ENCODE data around the gene RTRAF.

Gene RTRAF

DNA sequence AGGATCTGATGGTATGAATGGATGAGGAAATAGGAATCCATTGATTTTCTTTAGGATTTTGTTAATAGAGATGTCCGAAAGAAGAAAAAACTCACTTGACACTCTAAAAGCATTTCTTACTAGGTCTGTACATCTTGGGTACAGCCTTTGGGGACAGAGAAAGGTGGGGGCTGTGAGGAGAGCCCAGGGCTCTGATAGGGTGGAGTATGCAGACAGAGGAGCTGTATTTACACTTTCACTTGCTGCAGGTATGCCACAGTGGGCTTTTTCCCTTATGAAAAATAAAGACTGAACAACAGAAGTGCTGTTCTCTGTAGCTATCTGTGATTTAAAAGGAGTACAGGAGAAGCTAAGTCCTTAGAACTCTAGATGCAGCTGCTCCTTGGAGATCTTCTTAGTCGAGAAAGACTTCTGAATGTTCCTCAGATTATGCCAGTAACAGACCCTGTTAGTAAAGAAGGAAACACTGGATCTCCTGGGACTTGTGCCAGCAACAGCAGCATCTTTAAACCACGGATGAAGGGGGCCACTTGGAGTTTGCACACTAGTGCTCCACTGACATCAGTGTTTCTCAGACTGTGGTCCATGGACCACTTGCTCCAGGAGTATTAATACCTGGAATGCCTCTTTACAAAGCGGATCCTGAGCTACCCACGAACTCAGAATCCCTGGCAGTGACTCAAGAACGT is 19.4 kb upstream of the RTRAF start:
- H3K9ac ChIP-seq: no peak overlapping the region
- no peaks in the 10 kb centered on the region for H3K36me3 ChIP-seq (ENCODE audit: insufficient read depth)
- TF ChIP-seq CTCF (conservative IDR thresholded peaks at IDR 0.05; ENCODE audit: low read depth, low read length): no peak
- no peaks in the 10 kb centered on the region for H3K4me1 ChIP-seq (ENCODE audit: low read depth, poor library complexity, severe bottlenecking)
- H4K20me1 ChIP-seq (ENCODE audit: insufficient read depth): no peaks in the 10 kb centered on the region
- no peak overlapping the region for H3K27ac ChIP-seq
- H3K27me3 ChIP-seq (ENCODE audit: insufficient read depth, low read depth): no peaks in the 10 kb centered on the region
- no peak overlapping the region for H3K4me3 ChIP-seq (IDR thresholded peaks at IDR 0.05; ENCODE audit: insufficient read depth, low read depth, low read length)
- H3K79me2 ChIP-seq (ENCODE audit: insufficient read depth, low read depth): no peaks in the 10 kb centered on the region
- no peak overlapping the region for H3K4me2 ChIP-seq
- H2AFZ ChIP-seq (ENCODE audit: low read depth): no peak overlapping the region

GRCh38 chr14:51972566-51972965 is 16.8 kb upstream of the RTRAF start:
- H3K36me3 ChIP-seq (ENCODE audit: insufficient read depth): no peaks in the 10 kb centered on the region
- TF ChIP-seq CTCF (conservative IDR thresholded peaks at IDR 0.05; ENCODE audit: low read depth, low read length): no peak
- H2AFZ ChIP-seq (ENCODE audit: low read depth): no peak overlapping the region
- H3K79me2 ChIP-seq (ENCODE audit: insufficient read depth, low read depth): no peaks in the 10 kb centered on the region
- H3K27me3 ChIP-seq (ENCODE audit: insufficient read depth, low read depth): no peaks in the 10 kb centered on the region
- no peak overlapping the region for H3K27ac ChIP-seq
- no peaks in the 10 kb centered on the region for H4K20me1 ChIP-seq (ENCODE audit: insufficient read depth)
- no peak overlapping the region for H3K9ac ChIP-seq
- H3K4me2 ChIP-seq: no peak overlapping the region
- H3K4me1 ChIP-seq (ENCODE audit: low read depth, poor library complexity, severe bottlenecking): no peaks in the 10 kb centered on the region
- no peak overlapping the region for H3K4me3 ChIP-seq (IDR thresholded peaks at IDR 0.05; ENCODE audit: insufficient read depth, low read depth, low read length)

DNA sequence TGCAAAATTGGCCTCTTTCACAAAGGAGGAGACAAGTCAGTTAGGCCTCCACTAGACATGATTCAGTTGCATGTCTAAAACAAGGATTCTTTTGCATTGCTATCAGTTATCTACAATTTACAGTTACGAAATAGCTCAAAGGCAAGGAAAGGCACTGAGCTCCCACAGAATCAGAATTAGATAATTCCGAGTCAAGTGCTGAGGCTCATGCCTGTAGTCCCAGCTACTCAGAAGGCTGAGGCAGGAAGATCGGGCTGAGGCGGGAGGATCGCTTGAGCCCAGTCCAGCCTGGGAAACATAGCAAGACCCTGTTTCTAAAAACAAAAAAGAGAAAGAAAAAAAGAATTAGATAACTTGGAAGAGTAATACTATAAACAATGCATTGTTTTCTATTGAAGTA is 12.3 kb upstream of the RTRAF start:
- H2AFZ ChIP-seq (ENCODE audit: low read depth): no peak overlapping the region
- no peak for TF ChIP-seq CTCF (conservative IDR thresholded peaks at IDR 0.05; ENCODE audit: low read depth, low read length)
- no peaks in the 10 kb centered on the region for H3K79me2 ChIP-seq (ENCODE audit: insufficient read depth, low read depth)
- no peak overlapping the region for H3K4me3 ChIP-seq (IDR thresholded peaks at IDR 0.05; ENCODE audit: insufficient read depth, low read depth, low read length)
- no peaks in the 10 kb centered on the region for H3K27me3 ChIP-seq (ENCODE audit: insufficient read depth, low read depth)
- no peak overlapping the region for H3K9ac ChIP-seq
- H3K27ac ChIP-seq: no peak overlapping the region
- no peak overlapping the region for H3K4me2 ChIP-seq
- H3K4me1 ChIP-seq (ENCODE audit: low read depth, poor library complexity, severe bottlenecking): no peaks in the 10 kb centered on the region
- no peaks in the 10 kb centered on the region for H3K36me3 ChIP-seq (ENCODE audit: insufficient read depth)
- H4K20me1 ChIP-seq (ENCODE audit: insufficient read depth): no peaks in the 10 kb centered on the region

DNA sequence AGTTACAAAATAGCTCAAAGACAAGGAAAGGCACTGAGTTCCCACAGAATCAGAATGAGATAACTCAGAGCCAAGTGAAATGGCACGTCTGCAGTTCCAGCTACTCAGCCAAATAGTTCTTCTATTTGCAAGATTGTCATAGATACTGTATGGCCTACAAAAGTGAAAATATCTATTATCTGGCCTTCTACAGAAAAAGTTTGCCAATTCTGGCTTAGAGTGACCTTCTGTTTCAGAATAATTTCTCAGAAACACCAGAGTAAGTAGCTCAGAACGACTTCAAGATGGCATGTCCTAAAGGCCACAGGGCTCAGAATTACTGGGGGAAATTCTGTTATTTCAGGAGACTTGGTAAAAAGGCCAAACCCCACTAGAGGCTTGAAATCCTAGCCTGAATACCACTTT is 10.7 kb upstream of the RTRAF start:
- no peak for TF ChIP-seq CTCF (conservative IDR thresholded peaks at IDR 0.05; ENCODE audit: low read depth, low read length)
- Histone ChIP-seq H3K4me2 (no peak overlapping the region), H3K27me3 (ENCODE audit: insufficient read depth, low read depth) (no peaks in the 10 kb centered on the region), H3K4me1 (ENCODE audit: low read depth, poor library complexity, severe bottlenecking) (no peaks in the 10 kb centered on the region), H2AFZ (ENCODE audit: low read depth) (peak overlapping the region; percentile 18; the same call in 1 of the 2 replicates), H3K27ac (no peak overlapping the region), H4K20me1 (ENCODE audit: insufficient read depth) (no peaks in the 10 kb centered on the region), H3K9ac (no peak overlapping the region), H3K79me2 (ENCODE audit: insufficient read depth, low read depth) (no peaks in the 10 kb centered on the region), H3K4me3 (IDR thresholded peaks at IDR 0.05; ENCODE audit: insufficient read depth, low read depth, low read length) (no peak overlapping the region), H3K36me3 (ENCODE audit: insufficient read depth) (no peaks in the 10 kb centered on the region)

All from KMS-11 (cell line).